Activated gamma-delta T cell treated with Interleukin-2 at 50 U/mL for 16 hours (primary cell): ENCODE results near the gene THSD7A.

Experiments
- DNase-seq: peaks from one replicate; pipeline ENCODE4 v3.0.0-alpha.2; 2020

THSD7A gene, protein sequence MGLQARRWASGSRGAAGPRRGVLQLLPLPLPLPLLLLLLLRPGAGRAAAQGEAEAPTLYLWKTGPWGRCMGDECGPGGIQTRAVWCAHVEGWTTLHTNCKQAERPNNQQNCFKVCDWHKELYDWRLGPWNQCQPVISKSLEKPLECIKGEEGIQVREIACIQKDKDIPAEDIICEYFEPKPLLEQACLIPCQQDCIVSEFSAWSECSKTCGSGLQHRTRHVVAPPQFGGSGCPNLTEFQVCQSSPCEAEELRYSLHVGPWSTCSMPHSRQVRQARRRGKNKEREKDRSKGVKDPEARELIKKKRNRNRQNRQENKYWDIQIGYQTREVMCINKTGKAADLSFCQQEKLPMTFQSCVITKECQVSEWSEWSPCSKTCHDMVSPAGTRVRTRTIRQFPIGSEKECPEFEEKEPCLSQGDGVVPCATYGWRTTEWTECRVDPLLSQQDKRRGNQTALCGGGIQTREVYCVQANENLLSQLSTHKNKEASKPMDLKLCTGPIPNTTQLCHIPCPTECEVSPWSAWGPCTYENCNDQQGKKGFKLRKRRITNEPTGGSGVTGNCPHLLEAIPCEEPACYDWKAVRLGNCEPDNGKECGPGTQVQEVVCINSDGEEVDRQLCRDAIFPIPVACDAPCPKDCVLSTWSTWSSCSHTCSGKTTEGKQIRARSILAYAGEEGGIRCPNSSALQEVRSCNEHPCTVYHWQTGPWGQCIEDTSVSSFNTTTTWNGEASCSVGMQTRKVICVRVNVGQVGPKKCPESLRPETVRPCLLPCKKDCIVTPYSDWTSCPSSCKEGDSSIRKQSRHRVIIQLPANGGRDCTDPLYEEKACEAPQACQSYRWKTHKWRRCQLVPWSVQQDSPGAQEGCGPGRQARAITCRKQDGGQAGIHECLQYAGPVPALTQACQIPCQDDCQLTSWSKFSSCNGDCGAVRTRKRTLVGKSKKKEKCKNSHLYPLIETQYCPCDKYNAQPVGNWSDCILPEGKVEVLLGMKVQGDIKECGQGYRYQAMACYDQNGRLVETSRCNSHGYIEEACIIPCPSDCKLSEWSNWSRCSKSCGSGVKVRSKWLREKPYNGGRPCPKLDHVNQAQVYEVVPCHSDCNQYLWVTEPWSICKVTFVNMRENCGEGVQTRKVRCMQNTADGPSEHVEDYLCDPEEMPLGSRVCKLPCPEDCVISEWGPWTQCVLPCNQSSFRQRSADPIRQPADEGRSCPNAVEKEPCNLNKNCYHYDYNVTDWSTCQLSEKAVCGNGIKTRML (N-terminal part only)

DNA sequence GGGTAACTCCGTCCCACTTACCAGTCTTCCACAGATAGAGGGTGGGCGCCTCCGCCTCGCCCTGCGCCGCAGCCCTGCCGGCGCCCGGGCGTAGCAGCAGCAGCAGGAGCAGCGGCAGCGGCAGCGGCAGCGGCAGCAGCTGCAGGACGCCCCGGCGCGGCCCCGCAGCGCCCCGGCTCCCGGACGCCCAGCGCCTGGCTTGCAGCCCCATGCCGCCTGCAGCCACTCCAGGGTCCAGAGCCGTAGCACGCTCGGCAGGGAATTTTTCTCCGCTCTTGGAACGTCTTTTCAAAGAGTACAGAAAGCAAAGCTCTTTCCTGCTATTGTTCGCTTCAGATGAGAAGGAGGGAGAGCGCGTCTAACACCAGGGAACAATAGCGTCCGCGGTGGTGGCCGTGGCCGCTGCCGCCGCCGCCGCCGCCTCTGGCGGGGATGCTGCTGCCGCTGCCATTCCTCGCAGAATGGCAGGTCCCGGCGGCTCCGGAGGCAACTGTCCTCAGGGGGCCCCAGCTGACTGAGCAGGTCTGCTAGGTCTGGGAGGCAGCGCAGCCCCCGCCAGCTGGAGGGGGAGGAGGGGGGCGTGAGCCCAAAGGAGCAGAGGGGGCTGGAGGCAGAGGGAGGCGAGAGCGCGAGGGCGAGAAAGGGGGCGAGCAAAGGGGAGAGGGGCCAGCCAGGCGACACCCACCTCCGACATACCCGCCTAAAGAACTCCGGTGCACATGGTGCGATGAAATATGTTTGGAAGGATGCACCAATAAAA lies at the start of gene THSD7A:
Gene THSD7A (minus strand): TSS at position 463 of the 760 bp plus-strand sequence. CDS start 252 bp downstream, at position 211.
- DNase-seq: no peak

DNA sequence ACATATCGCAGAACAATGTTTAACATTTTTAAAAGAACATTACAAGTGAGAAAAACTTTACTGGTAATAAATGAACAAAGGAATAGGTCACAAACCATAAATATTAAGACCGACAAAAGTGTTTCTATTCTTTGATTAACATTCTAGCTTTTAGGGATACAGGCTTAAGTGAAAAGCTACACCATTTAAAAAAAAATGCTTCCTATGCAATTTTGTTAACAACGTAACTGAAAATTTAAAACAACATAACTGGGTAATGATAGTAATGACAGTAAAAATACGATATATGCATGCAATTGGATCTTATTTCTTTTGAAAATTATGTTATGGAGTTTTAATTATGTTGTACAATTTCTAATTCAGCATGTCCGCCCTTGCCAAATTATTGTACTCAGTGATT lies 49.7 kb upstream of the THSD7A start:
- no peak for DNase-seq

- no peak for DNase-seq
Measured at GRCh38 chr7:11875635-11876034, 43.6 kb upstream of the THSD7A start.

- DNase-seq: no peak
Measured at GRCh38 chr7:11865671-11866070, 33.7 kb upstream of the THSD7A start.

GRCh38 chr7:11858622-11859302 lies 26.8 kb upstream of the THSD7A start:
- DNase-seq: no peak

DNA sequence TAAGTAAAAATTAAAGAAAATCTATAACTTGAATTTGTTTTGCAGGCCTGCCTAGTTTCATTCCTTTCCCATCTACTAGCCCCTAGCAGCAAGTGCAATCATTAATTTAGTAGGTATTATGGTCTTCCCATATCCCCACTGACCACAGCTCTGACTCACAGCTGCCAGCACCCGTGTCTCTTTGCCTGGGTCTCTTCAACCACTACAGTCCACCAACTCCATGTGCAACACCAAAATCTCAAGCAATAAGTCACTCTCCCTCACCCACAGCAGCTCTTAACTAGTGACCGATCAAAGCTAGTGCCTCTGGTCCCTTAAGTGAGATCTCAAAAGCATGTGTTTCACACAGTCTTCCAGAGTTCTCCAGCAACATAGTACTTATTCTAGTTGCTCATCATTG lies 26.0 kb upstream of the THSD7A start:
- DNase-seq: no peak

DNA sequence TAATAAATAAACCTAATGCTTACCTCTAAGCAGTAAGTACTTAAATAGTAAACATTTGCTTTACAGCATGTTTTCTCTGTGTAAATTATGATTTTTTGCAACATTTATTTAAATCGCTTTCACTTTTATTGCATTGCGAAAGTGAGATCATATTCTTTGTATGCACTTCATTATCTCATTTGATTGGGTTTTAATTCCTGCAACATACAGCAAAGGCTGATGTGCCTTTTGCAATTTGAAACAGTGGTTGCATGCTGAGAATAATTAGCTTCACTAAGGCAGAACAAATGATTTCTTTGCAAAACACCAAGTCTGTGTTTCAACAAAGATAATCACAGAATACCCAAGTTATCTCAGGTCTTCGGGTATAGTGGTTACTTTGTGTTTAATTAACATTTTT lies 16.3 kb upstream of the THSD7A start:
- DNase-seq: no peak

- no peak for DNase-seq
Measured at GRCh38 chr7:11847336-11847735, 15.3 kb upstream of the THSD7A start.

GRCh38 chr7:11846361-11846955 lies 14.5 kb upstream of the THSD7A start:
- no peak for DNase-seq

DNA sequence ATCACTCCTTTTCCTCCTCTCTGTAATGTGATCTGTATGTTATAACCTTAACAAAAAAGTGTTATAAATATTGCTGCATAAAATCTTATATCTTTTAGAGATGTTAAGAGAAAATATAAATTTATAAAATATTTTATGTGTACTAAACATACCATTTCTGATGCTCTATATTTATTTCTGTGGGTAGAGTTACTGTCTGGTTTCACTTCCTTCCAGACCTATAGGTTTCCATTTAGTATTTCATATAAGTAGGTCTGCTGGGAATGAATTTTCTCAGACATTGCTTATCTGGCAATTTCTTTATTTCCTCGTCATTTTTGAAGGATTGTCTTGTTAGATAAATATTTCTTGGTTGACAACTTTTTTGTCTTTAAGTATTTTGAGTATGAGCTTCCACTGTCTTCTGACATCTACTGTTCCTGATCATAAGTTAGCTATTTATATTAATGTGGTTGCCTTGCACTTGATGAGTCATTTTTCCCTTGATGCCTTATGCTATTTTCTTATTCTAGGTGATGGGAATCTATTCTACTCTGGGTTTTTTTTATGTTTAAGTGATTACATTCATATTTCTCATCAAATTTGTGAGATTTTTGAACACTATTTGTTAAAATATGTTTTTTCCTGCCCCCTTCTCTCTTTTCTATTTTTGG lies 11.2 kb upstream of the THSD7A start:
- no peak for DNase-seq

- no peak for DNase-seq
Measured at GRCh38 chr7:11841657-11842056, 9.7 kb upstream of the THSD7A start.

GRCh38 chr7:11835260-11835659 lies 3.3 kb upstream of the THSD7A start:
- no peak for DNase-seq

DNA sequence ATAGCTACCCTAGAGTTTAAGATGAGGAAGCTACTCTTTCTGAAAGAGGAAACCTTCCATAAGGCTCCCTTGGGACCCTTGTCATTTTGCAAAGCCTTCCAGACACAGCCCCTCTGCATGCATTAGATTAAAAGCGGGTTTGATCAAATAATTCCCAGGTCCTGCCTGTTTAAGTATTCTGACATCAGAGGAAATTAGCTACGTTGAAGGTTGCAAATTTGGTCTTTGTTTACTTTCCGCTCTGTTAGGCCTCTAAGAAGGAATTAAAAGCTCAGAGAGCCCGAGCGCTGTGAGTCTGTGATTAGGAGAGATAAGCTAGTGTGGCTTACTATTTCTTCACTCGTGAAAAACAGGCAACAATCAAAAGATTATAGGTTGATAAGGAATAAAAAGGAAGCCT lies 1.4 kb upstream of the THSD7A start:
- no peak for DNase-seq

- no peak for DNase-seq
Measured at GRCh38 chr7:11831156-11831735, 752 bp downstream of the THSD7A start.

DNA sequence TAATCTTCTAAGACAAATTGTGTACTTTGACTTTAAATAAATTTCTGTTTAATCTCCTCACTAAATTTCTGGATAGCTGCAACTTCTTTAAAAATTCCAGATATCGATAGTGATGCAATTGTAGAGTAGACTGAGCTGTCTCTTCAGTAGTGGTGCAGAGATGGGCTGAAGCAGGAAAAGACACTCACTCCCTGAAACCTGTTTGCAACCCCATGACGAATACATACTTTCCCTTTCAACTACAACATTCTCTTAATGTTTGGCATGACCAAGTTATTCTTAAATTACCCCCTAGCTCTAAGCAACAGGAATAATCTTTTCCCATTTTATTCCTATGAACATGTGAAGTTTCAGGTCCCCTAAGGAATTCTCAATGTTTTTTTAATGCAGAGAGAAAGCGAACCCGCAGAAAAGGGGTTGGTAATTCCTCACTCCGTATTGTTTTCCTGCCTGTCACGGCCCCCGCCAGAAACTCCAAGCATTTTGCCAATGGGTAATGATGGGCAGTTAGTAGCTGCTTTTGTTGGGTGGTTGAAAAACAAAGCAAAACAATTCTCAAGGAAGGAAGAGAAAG lies 1.3 kb downstream of the THSD7A start:
- no peak for DNase-seq

DNA sequence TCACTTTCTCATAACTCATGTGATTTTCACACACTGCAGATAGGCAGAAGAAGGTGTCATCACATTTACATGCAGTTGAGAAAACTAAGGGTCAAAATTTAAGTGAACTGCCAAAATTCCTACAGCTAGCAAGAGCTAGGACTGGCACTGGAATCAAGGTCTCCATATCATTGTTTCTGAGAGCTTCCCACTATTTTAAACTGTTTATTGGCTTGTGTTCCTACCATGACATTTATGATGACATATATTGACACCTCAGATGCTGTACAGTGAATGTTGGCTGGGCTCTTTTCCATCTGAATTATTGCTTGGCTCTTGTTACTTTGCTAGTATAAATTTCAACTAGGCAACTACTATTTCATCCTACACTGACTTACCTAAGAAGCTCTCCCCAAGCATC lies 2.0 kb downstream of the THSD7A start:
- DNase-seq: no peak

DNA sequence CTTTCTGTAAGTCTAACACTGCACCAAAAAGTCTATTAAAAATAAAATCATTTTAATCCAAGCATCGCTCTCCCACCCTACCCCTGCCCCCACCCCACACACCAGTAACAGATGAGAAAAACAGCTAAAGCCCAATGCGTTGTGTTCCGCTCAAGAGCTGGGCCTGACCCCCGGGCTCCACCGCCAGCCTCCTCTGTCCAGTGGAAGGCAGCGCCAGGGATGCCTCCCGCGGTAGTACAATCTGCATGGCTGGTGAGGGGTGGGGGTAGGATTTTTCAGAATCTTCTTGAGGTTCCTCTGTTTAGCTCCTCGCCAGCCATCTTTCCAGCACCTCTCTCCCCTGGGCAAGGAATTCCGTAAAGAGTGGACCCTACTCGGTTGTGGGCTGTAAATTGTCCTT lies 12.1 kb downstream of the THSD7A start:
- no peak for DNase-seq

- DNase-seq: no peak
Measured at GRCh38 chr7:11819271-11819670, 12.7 kb downstream of the THSD7A start.

- DNase-seq: no peak
Measured at GRCh38 chr7:11818281-11818680, 13.7 kb downstream of the THSD7A start.

DNA sequence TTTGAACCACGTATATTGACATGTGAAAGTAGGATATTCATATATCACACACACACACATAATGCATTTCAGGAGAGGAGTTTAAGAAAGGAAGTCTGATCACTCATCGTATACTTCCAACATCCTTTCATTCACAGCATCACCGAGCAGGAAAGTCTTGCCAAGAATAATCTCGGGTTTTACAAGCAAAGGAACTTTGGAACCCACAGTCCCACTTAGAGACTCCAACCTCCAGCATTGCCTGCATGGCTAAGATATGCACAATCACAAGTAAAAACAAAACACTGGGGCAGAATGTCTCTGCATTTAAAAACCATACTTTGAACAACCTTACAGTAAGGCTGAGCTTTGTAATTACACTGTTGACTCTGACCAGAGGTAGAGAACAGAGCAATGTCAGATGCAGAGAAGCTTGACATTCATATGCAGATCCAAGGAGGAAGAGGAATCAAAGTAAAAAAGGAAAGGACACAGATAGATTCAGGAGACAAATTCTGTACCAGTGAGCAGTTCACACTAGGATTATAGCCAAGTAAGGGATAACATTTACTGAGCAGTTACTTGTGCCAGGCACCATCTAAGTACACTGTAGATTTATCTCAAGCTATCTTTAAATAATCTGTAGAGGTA lies 14.8 kb downstream of the THSD7A start:
- DNase-seq: no peak
